Superior temporal gyrus (tissue), 1 donor: ENCODE data around the gene RASD1.
"Not testable (repeated sequence)": the region's sequence is repeated elsewhere in the genome, so short reads cannot be mapped to it uniquely, and the experiment has no call there.

Experiments
- DNase-seq: peaks from one replicate; pipeline ENCODE4 v3.0.0-alpha.2; 2016; ENCODE audit errors: extremely low spot score

The RASD1 gene

GRCh38 chr17:17469358-17469757, 26.8 kb downstream of the RASD1 start:
- no peak for DNase-seq

GRCh38 chr17:17468217-17469010, 27.8 kb downstream of the RASD1 start:
- peak; percentile 58 for DNase-seq

DNA sequence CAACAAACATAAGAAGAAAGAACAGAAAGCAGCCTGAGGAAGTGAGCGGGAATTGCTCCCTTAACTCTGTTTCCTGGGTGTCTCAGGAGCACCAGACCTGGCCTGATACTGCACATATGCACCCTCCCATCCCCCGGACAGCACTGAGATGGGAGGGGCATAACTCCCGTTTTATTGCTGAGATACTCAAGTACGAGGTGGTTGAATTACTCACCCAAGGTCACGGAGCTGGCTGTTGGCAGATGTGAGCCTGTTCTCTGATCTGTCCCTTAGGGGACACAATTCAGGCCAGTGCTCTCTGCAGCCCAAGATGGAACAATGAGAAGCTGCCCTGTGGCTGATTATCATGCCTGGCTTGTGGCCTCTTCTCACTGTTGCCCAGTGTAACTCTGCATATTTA, 28.5 kb downstream of the RASD1 start:
- no peak for DNase-seq

GRCh38 chr17:17467016-17467415, 29.2 kb downstream of the RASD1 start:
- no peak for DNase-seq

DNA sequence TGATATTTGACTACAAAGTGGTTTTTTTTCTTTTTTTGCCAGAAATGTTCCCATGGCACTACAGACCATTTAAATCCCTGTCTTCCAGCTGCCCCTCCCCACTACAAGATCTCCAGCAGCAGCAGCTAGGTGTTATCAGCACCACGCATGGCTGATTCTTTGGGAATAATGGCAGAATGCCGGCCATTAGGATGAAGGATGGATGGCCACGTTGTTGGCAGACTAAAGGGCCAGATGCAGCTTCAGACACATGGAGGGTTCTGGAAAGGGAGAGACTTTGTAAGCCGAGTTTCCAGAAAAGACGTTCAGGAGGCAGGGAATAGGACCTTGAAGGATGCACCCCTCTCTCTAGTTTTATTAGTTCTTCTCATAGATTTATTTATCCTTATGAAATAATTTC, 29.7 kb downstream of the RASD1 start:
- DNase-seq: no peak

- not testable (repeated sequence) for DNase-seq
Measured at GRCh38 chr17:17465878-17466277, 30.3 kb downstream of the RASD1 start.

GRCh38 chr17:17463821-17464220, 32.4 kb downstream of the RASD1 start:
- no peak for DNase-seq

DNA sequence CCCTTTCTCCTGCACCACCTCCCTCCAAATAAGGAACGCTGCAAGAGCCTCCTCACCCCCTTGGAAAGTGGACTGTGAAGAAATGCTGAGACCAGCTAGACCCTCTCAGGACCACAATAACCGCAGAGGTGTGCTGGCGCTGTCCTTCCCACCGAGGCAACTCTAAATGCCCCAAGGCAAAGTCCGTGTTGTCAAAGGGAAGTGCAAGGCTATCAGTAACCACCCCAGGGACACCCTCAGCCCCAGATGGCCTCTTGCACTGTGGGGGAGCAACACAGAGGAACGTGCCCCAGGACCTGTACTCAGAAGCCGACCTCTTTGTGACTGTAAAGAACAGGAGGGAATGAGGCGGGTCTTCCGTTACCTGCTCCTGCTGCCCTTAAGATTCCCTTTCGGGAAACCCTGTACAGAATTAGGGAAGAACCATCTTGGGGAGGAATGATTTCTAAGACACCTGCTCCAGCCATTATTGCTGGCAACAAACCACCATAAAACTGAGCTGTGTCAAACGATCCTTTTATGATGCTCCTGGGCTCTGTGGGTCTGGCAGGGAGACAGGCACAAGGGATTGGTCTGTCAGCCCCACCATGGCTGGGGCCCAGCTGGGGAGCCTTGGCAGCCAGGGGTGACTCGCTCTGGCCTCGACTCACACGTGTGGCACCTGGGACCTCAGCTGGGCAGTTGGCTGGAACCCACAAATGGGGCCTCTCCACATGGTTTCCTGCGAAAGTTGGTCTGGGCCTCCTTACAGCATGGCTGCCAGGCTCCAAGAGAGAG, 34.0 kb downstream of the RASD1 start:
- no peak for DNase-seq

DNA sequence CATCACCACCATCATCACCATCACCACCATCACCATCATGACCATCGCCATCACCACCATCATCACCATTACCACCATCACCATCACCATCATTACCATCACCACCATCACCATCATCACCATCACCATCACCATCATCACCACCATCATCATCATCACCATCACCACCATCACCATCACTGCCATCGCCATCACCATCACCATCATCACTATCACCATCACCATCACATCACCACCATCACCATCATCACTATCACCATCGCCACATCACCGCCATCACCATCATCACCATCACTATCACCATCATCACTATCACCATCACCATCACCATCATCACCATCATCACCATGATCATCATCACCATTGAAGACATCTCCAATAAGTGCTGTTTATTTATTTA, 36.2 kb downstream of the RASD1 start:
- no peak for DNase-seq

DNA sequence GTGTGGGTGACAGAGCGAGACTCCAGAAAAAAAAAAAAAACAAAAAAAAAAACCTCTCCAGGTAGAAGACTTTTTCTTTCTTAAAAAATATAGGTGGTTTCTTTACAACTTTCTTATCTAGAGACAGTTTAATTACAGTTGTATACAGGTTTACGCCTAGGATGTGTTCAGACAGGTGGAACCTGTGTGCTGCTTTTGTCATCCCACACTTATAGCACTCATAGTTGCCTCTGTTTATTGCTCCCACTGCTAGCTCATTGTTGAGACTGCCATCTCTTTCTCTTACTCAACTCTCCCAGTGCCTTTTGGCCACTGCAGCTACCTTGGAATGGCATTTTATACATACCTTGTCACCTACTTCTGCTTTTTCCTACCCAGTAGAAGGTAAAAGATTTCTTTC, 38.5 kb downstream of the RASD1 start:
- no peak for DNase-seq

GRCh38 chr17:17456251-17456650, 39.9 kb downstream of the RASD1 start:
- no peak for DNase-seq

- no peak for DNase-seq
Measured at GRCh38 chr17:17455173-17455572, 41.0 kb downstream of the RASD1 start.

DNA sequence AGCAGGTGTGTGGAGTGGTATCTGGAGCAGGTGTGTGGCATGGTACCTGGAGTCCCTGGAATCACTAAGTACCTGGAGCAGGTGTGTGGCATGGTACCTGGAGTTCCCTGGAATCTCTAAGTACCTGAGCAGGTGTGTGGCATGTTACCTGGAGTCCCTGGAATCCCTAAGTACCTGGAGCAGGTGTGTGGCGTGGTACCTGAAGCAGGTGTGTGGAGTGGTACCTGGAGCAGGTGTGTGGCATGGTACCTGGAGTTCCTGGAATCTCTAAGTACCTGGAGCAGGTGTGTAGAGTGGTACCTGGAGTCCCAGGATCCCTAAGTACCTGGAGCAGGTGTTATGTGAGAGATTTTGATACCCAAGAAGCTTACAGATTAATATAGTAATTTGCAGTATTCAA, 41.5 kb downstream of the RASD1 start:
- DNase-seq: not testable (repeated sequence)

DNA sequence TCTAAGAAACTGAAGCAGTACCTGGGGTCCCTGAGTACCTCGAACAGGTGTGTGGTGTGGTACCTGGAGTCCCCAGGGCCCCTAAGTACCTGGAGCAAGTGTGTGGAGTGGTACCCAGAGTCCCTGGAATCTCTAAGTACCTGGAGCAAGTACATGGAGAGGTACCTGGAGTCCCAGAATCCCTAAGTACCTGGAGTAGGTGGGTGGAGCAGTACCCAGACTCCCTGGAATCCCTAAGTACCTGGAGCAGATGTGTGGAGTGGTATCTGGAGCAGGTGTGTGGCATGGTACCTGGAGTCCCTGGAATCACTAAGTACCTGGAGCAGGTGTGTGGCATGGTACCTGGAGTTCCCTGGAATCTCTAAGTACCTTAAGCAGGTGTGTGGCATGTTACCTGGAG, 41.9 kb downstream of the RASD1 start:
- DNase-seq: no peak

- no peak for DNase-seq
Measured at GRCh38 chr17:17453088-17453487, 43.1 kb downstream of the RASD1 start.

DNA sequence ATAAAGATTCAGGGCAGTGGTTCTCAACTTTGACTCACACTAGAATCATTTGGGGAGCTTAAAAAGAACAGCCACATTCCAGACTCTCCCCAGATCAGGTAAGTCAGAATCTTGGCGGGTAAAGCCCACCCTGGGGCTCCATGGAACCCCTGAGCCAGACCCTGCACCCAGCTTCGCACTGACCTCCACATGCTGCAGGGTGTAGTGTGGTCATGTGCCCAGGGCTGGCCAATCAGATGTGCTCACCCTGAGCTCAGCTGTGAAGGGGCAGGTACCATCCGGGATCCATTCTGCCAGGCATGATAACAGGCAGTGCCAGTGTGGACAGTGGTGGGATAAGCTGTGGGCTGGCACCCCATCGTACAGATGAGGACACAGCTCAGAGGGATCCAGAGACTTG, 47.5 kb downstream of the RASD1 start:
- no peak for DNase-seq

DNA sequence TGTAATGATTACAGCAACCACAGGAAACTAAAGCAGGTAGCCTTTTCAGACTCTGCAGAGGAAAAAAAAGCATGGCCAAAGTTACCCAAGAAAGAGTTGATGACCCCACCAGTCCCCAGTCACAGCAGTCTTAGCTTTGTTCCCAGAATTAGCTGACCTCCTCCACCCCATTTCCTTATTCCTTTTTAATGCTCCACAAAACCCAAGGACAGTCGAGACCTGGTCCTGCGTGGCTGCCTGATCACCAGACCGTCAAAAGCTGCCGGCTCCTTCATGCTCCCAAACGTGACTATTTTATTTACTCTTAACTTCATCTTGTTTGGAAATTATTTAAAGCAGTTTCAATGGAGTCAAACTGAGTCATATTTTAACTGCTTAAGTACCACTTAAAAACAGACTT, 48.1 kb downstream of the RASD1 start:
- DNase-seq: no peak

GRCh38 chr17:17447264-17447663, 48.9 kb downstream of the RASD1 start:
- no peak for DNase-seq

- DNase-seq: no peak
Measured at GRCh38 chr17:17446666-17447155, 49.5 kb downstream of the RASD1 start.

GRCh38 chr17:17445925-17446665, 50.1 kb downstream of the RASD1 start:
- DNase-seq: no peak

DNA sequence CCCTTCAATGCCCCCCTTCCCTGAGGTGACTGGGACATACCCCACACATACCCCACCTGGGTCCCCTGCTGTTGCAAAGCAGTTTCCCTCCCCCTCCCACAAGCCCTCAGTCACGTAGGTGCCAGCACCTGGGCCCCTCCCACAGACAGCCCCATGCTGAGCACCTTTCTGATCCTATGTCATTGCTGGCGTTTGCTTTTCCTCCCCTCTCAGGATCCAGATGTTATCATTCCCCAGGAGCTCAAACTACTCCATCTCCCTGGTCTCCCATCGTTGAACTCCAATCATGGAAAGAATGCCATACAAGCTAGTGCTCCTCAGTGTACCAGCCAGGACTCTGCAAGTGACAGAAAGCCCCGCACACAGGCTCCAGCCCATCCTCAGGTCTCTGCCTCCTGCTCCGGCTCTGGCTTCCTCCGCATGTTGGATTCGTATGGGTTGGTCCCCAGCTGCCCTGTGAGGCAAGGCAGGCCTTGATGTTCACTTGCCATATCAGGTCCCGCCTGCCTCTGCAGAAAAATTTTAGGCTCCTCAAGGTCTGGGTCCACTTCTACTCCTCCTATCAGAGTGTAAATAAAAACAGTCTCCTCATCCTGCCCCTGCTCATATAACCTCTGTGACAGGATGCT, 50.8 kb downstream of the RASD1 start:
- DNase-seq: no peak
